Lower leg skin (tissue), 4 donors: ENCODE results near the gene SP3. TPM values are rescaled to one million over a fixed set of nuclear protein-coding genes. Genes with fewer than 3 reads are reported as not detected.

ENCODE experiments used
- DNase-seq, 2 donors: peaks; one replicate each; pipeline ENCODE4 v3.0.0-alpha.2; 2019; ENCODE audit warnings: low spot score in 2 of 2
- H3K4me3 ChIP-seq: fragments of 200-600 bp; sonication (generic); 2 replicates; pipeline ENCODE4 v1.5.1; 2017; ENCODE audit warnings: mild to moderate bottlenecking, low read depth; ENCODE audit not compliant: poor library complexity, severe bottlenecking
- POLR2A ChIP-seq, 2 donors: fragments of 450-650 bp; IDR thresholded peaks; one replicate each; pipeline ENCODE4 v1.6.1; 2016 to 2017; ENCODE audit warnings: antibody characterized with exemption in 2 of 2, mild to moderate bottlenecking in 1 of 2, moderate library complexity in 1 of 2
- WGBS, 2 donors: methylation state at CpG; one replicate each; pipeline ENCODE4 v1.1.5; 2018; 5-methylcytosine and 5-hydroxymethylcytosine counted together
- intact Hi-C: fragments of 100-400 bp; cut with DNase I; formaldehyde crosslinking; loops from one replicate; pipeline ENCODE4 v1.15.0; 2023; ENCODE audit warnings: low total_unique reads
- total RNA-seq, 4 donors: library from RNA; depleted of rRNA; stranded (reverse); fragments of >200 nt; gene quantifications; one replicate each; pipeline ENCODE4 v1.1.0, GENCODE V29; 2016
- TF ChIP-seq, protein P1 (sequence below), 3 donors: fragments of 450-650 bp; IDR thresholded peaks; one replicate each; pipeline ENCODE4 v1.5.1; 2016; ENCODE audit warnings: antibody characterized with exemption in 3 of 3, mild to moderate bottlenecking in 3 of 3, moderate library complexity in 2 of 3

SP3 gene
- total RNA-seq, 4 donors from 2014 or later = 99.1 to 209 (median 124) TPM

DNA sequence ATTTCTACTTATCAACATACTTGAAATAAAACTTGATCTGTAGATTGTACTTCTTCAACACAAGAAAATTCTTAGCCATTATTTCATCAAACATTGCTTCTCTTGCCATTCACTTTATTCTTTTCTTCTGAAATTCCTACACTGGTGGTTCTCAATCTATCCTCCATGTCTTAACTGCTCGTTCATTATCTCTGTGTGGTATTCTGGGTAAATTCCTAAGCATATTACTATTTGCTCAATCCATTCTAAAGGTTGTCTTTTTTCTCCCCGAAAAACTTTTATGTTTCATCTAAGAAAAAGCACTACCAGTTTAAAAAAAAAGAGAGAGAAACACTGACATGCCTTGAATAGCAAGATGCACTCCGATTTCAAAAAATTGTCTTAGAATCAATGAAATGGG is 18.0 kb downstream of the SP3 start:
- 71 to 74% methylated on average over 3 of the region's 3 CpGs for WGBS, 2 donors
- no peak overlapping the region for H3K4me3 ChIP-seq
- no peak for TF ChIP-seq POLR2A (IDR thresholded peaks at IDR 0.05)
- TF ChIP-seq, protein P1, sequence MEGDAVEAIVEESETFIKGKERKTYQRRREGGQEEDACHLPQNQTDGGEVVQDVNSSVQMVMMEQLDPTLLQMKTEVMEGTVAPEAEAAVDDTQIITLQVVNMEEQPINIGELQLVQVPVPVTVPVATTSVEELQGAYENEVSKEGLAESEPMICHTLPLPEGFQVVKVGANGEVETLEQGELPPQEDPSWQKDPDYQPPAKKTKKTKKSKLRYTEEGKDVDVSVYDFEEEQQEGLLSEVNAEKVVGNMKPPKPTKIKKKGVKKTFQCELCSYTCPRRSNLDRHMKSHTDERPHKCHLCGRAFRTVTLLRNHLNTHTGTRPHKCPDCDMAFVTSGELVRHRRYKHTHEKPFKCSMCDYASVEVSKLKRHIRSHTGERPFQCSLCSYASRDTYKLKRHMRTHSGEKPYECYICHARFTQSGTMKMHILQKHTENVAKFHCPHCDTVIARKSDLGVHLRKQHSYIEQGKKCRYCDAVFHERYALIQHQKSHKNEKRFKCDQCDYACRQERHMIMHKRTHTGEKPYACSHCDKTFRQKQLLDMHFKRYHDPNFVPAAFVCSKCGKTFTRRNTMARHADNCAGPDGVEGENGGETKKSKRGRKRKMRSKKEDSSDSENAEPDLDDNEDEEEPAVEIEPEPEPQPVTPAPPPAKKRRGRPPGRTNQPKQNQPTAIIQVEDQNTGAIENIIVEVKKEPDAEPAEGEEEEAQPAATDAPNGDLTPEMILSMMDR (IDR thresholded peaks at IDR 0.05) = no peak
- intact Hi-C loops = no loop called here
- DNase-seq = no peak

DNA sequence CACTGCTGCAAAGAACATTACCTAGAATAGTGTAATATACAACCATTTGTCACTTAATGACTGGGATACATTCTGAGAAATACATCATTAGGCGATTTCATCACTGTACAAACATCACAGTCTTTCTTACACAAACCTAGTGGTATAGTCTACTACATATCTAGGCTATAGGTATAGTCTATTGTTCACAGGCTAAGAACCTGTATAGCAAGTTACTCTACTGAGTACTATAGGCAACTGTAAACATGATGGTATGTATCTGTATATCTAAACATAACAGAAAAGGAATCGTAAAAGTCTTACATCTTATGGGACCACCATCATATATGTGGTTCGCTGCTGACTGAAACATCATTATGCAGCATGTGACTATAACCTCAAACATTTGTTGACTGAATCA is 21.4 kb downstream of the SP3 start:
- WGBS, 2 donors = 88 to 89% methylated on average over 3 of the region's 3 CpGs
- H3K4me3 ChIP-seq = no peak overlapping the region
- intact Hi-C loops = no loop called here
- DNase-seq = no peak
- TF ChIP-seq POLR2A (IDR thresholded peaks at IDR 0.05) = no peak
- TF ChIP-seq, protein P1 (IDR thresholded peaks at IDR 0.05) = no peak

DNA sequence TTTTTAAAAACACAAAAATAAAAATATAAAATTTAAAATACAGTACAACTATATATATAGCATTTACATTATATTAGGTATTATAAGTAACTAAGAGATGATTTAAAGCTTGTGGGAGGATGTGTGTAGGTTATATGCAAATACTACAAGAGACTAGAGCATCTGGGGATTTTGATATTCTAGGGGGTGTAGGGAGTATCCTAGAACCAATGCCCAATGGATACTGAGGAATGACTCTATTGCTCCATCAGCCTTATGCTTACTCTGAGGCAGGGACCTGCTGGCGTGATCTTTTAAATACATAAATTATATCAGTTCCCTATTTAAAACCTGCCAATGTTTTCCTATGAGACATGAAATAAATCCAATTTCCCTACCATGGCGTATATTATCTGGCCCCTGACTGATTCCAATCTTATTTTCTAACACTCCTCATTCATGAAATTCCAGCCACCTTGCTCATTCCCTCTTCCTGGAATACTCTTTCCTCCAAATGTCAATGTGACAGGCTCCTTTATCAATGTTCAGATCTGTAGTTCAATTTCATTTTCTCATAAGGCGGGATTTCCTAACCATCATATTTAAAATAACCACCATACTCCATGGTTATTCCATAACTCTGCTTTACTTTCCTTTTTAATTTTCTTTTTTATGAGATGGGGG is 22.2 kb downstream of the SP3 start:
- DNase-seq = no peak
- TF ChIP-seq POLR2A (IDR thresholded peaks at IDR 0.05) = no peak
- TF ChIP-seq, protein P1 (IDR thresholded peaks at IDR 0.05) = no peak
- intact Hi-C loops = no loop called here
- H3K4me3 ChIP-seq = no peak overlapping the region
- WGBS, 2 donors = 81 to 86% methylated on average over 3 of the region's 3 CpGs

DNA sequence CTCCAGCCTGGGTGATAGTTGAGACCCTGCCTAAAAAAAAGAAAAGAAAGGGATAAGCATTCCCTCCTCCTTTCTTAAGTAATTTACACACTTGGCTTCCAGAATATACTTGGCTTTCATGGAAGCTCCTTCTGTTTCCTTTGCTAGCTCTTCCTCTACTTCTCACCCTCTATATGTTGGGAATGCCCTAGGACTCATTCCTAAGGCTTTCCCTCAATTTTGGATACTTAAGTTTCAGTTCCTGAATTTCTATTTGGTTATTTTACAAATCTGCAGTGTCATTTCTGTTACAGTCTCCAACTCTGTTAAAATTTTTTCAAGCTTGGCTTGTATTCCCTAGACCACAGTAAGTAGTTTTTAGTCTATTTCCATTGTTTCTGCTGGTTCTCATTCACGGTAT is 23.6 kb downstream of the SP3 start:
- no peak for DNase-seq
- no peak for TF ChIP-seq POLR2A (IDR thresholded peaks at IDR 0.05)
- TF ChIP-seq, protein P1 (IDR thresholded peaks at IDR 0.05) = no peak
- 73 to 78% methylated on average over 1 of the region's 1 CpG for WGBS, 2 donors
- H3K4me3 ChIP-seq = no peak overlapping the region
- intact Hi-C loops = no loop called here

- TF ChIP-seq POLR2A (IDR thresholded peaks at IDR 0.05) = no peak
- TF ChIP-seq, protein P1 (IDR thresholded peaks at IDR 0.05) = no peak
- no peak for DNase-seq
- intact Hi-C loops = no loop called here
- H3K4me3 ChIP-seq = no peak overlapping the region
- 90 to 97% methylated on average over 5 of the region's 5 CpGs for WGBS, 2 donors
These were observed 24.8 kb downstream of the SP3 start for GRCh38 chr2:173940208-173941020.
